IMR-90 (cell line): Measurements from ENCODE around the gene CNKSR2. TPM values are rescaled to one million over a fixed set of nuclear protein-coding genes. Genes with fewer than 3 reads are reported as not detected.

Source experiments
- ATAC-seq: fragments of 200-7000 bp; cut with Tn5 transposase; 2 replicates; pipeline ENCODE4 v1.9.1; 2020; ENCODE audit warnings: low read depth, mild to moderate bottlenecking, moderate library complexity
- BruUV-seq: library from RNA; stranded (reverse); fragments of 400-500 nt; replicated peaks from 2 replicates; lab custom pipeline; 2021; lab: Mats Ljungman, UMichigan
- CTCF ChIA-PET: fragments of 300-600 bp; formaldehyde crosslinking; extraction: SDS; loops from one replicate; lab custom pipeline; 2021; ENCODE audit warnings: antibody characterized with exemption; lab: Yijun Ruan, JAX
- POLR2A ChIA-PET: fragments of 300-600 bp; sonication (Branson Sonifier 250); formaldehyde crosslinking; loops from one replicate; lab custom pipeline; 2022; ENCODE audit warnings: antibody characterized with exemption; ENCODE audit not compliant: unreplicated experiment; lab: Charles Lee
- DNase-seq: peaks from one replicate; pipeline ENCODE4 v3.0.0; 2013
- H2AFZ ChIP-seq: replicated peaks from 2 replicates; pipeline ENCODE3; 2013; ENCODE audit warnings: low read length, mild to moderate bottlenecking; ENCODE audit not compliant: poor library complexity
- H2AK5ac ChIP-seq: 2 replicates; pipeline ENCODE4 v1.6.1; 2013; ENCODE audit warnings: low read depth, low read length, inconsistent platforms
- H2AK9ac ChIP-seq: replicated peaks from 2 replicates; pipeline ENCODE3; 2013; ENCODE audit warnings: mild to moderate bottlenecking, low read depth, low read length, moderate library complexity; ENCODE audit not compliant: poor library complexity
- H2BK120ac ChIP-seq: 2 replicates; pipeline ENCODE4 v1.6.1; 2013; ENCODE audit warnings: low read depth, low read length, inconsistent platforms
- H2BK15ac ChIP-seq: 3 replicates; pipeline ENCODE4 v1.6.1; 2013; ENCODE audit warnings: low read depth, low read length, inconsistent platforms
- H2BK20ac ChIP-seq: 2 replicates; pipeline ENCODE4 v1.6.1; 2013; ENCODE audit warnings: low read depth, mild to moderate bottlenecking, inconsistent platforms, low read length, moderate library complexity
- H2BK5ac ChIP-seq: 2 replicates; pipeline ENCODE4 v1.6.1; 2013; ENCODE audit warnings: mild to moderate bottlenecking, low read depth, low read length, inconsistent platforms; ENCODE audit not compliant: poor library complexity, severe bottlenecking
- H3K14ac ChIP-seq: replicated peaks from 2 replicates; pipeline ENCODE4 v1.6.1; 2013; ENCODE audit warnings: low read depth, low read length, inconsistent platforms
- H3K18ac ChIP-seq: 2 replicates; pipeline ENCODE4 v1.6.1; 2013; ENCODE audit warnings: low read depth, low read length, control low read depth
- H3K23ac ChIP-seq: 2 replicates; pipeline ENCODE4 v1.6.1; 2013; ENCODE audit warnings: low read depth, low read length, inconsistent platforms
- H3K27ac ChIP-seq: 2 replicates; pipeline ENCODE4 v1.5.1; 2013; ENCODE audit warnings: mild to moderate bottlenecking, control low read depth, low read length; ENCODE audit not compliant: insufficient read depth
- H3K27me3 ChIP-seq: 2 replicates; pipeline ENCODE4 v1.6.1; 2013; ENCODE audit warnings: low read length; ENCODE audit not compliant: control insufficient read depth, insufficient read depth
- H3K36me3 ChIP-seq: 2 replicates; pipeline ENCODE4 v1.6.1; 2013; ENCODE audit warnings: low read length, mixed read lengths; ENCODE audit not compliant: control insufficient read depth, insufficient read depth
- H3K4ac ChIP-seq: 2 replicates; pipeline ENCODE4 v1.6.1; 2013; ENCODE audit warnings: low read depth, low read length, inconsistent platforms
- H3K4me1 ChIP-seq: 2 replicates; pipeline ENCODE4 v1.6.1; 2013; ENCODE audit warnings: low read length, mixed read lengths; ENCODE audit not compliant: control insufficient read depth, insufficient read depth
- H3K4me2 ChIP-seq: 2 replicates; pipeline ENCODE4 v1.6.1; 2013; ENCODE audit warnings: low read depth, mild to moderate bottlenecking, control low read depth, low read length, moderate library complexity
- H3K4me3 ChIP-seq: 2 replicates; pipeline ENCODE4 v1.5.1; 2013; ENCODE audit warnings: low read depth, mild to moderate bottlenecking, control low read depth, low read length, moderate library complexity; ENCODE audit not compliant: insufficient read depth
- H3K56ac ChIP-seq: 2 replicates; pipeline ENCODE4 v1.6.1; 2013; ENCODE audit warnings: low read length, inconsistent platforms; ENCODE audit not compliant: insufficient read depth; ENCODE audit errors: extremely low read depth
- H3K79me1 ChIP-seq, 2 experiments: 2 replicates each; pipeline ENCODE4 v1.6.1; 2013; ENCODE audit warnings: low read length in 2 of 2, inconsistent platforms in 1 of 2, low read depth in 1 of 2
- H3K9ac ChIP-seq: 2 replicates; pipeline ENCODE4 v1.6.1; 2013; ENCODE audit warnings: low read depth, low read length, control low read depth
- H3K9me1 ChIP-seq: 2 replicates; pipeline ENCODE4 v1.6.1; 2013; ENCODE audit warnings: low read length, inconsistent platforms; ENCODE audit not compliant: insufficient read depth
- H3K9me3 ChIP-seq: 2 replicates; pipeline ENCODE4 v1.6.1; 2013; ENCODE audit warnings: low read length; ENCODE audit not compliant: control insufficient read depth, insufficient read depth
- H4K20me1 ChIP-seq: 2 replicates; pipeline ENCODE4 v1.6.1; 2013; ENCODE audit warnings: low read length, inconsistent platforms; ENCODE audit not compliant: insufficient read depth
- H4K5ac ChIP-seq: 2 replicates; pipeline ENCODE4 v1.6.1; 2013; ENCODE audit warnings: mild to moderate bottlenecking, low read depth, low read length, control low read depth
- H4K8ac ChIP-seq, 2 experiments: 2 replicates each; pipeline ENCODE4 v1.6.1; 2013; ENCODE audit warnings: low read depth in 2 of 2, low read length in 2 of 2, control low read depth in 1 of 2, inconsistent platforms in 1 of 2
- H4K91ac ChIP-seq: 2 replicates; pipeline ENCODE4 v1.6.1; 2013; ENCODE audit warnings: low read depth, low read length, inconsistent platforms; ENCODE audit not compliant: insufficient read depth
- CEBPB ChIP-seq: IDR thresholded peaks from 2 replicates; pipeline ENCODE4 v1.6.1; 2012; ENCODE audit warnings: low read depth, low read length, improper control_type of control experiment
- CHD1 ChIP-seq: IDR thresholded peaks from 2 replicates; pipeline ENCODE4 v1.6.1; 2012; ENCODE audit warnings: low read depth, low read length, improper control_type of control experiment
- FOS ChIP-seq: fragments of 150-350 bp; IDR thresholded peaks from 2 replicates; pipeline ENCODE4 v1.6.1; 2016; ENCODE audit warnings: low read depth, low read length
- MAFK ChIP-seq: IDR thresholded peaks from 2 replicates; pipeline ENCODE4 v1.6.1; 2012; ENCODE audit warnings: low read depth, low read length, improper control_type of control experiment
- MAZ ChIP-seq: IDR thresholded peaks from 2 replicates; pipeline ENCODE4 v1.6.1; 2012; ENCODE audit warnings: low read depth, mild to moderate bottlenecking, low read length, improper control_type of control experiment, moderate library complexity, borderline replicate concordance
- MXI1 ChIP-seq: IDR thresholded peaks from 2 replicates; pipeline ENCODE4 v1.6.1; 2012; ENCODE audit warnings: low read depth, mild to moderate bottlenecking, low read length, moderate library complexity, borderline replicate concordance
- NFE2L2 ChIP-seq: fragments of 150-350 bp; IDR thresholded peaks from 2 replicates; pipeline ENCODE4 v1.6.1; 2016; ENCODE audit warnings: low read depth, mild to moderate bottlenecking, low read length
- POLR2A ChIP-seq: IDR thresholded peaks from 2 replicates; pipeline ENCODE4 v1.6.1; 2012; ENCODE audit warnings: mild to moderate bottlenecking, low read depth, low read length
- RCOR1 ChIP-seq: IDR thresholded peaks from 2 replicates; pipeline ENCODE4 v1.6.1; 2012; ENCODE audit warnings: mild to moderate bottlenecking, low read length, improper control_type of control experiment; ENCODE audit not compliant: insufficient replicate concordance
- RFX5 ChIP-seq: IDR thresholded peaks from 2 replicates; pipeline ENCODE4 v1.8.0; 2012; ENCODE audit warnings: low read depth, mild to moderate bottlenecking, low read length, moderate library complexity
- SMC3 ChIP-seq: fragments of 150-350 bp; IDR thresholded peaks from 2 replicates; pipeline ENCODE4 v1.6.1; 2016; ENCODE audit warnings: low read depth, mild to moderate bottlenecking, antibody characterized with exemption, low read length, moderate library complexity
- WGBS, 2 experiments: methylation state at CpG; one replicate each; pipeline versions ENCODE4 v1.1.5 to v1.1.7; 2013; ENCODE audit warnings: missing lambda C conversion rate in 2 of 2; ENCODE audit not compliant: insufficient read length in 1 of 2; ENCODE audit errors: extremely low coverage in 2 of 2; 5-methylcytosine and 5-hydroxymethylcytosine counted together
- dilution Hi-C: fragments of 300-500 bp; cut with HindIII; formaldehyde crosslinking; loops from one replicate; pipeline ENCODE4 v1.14.3; 2018; ENCODE audit warnings: low sequenced_read_pairs; ENCODE audit not compliant: unreplicated experiment
- in situ Hi-C: fragments of 300-500 bp; cut with MboI; formaldehyde crosslinking; loops from 3 replicates; pipeline ENCODE4 v1.14.3; 2019; ENCODE audit warnings: low sequenced_read_pairs, inconsistent platforms, mixed read lengths
- intact Hi-C: fragments of 100-400 bp; cut with micrococcal nuclease; formaldehyde crosslinking; loops from 2 replicates; pipeline ENCODE4 v1.10.0; 2022
- polyA plus RNA-seq, 3 experiments: library from polyadenylated mRNA; depleted of rRNA; stranded (reverse); fragments of >200 nt; gene quantifications; 2 replicates each; pipeline ENCODE4 v1.2.3, GENCODE V29; 2012; ENCODE audit warnings: low replicate concordance in 1 of 3
- total RNA-seq: library from RNA; depleted of rRNA; stranded (reverse); fragments of >200 nt; gene quantifications from 2 replicates; pipeline ENCODE4 v1.2.3, GENCODE V29; 2012
- TF ChIP-seq, protein P1 (sequence below): conservative IDR thresholded peaks from 2 replicates; pipeline ENCODE4 v1.5.1; 2012; ENCODE audit warnings: mild to moderate bottlenecking, low read depth, low read length, improper control_type of control experiment
- TF ChIP-seq, protein P2 (sequence below): fragments of 150-350 bp; IDR thresholded peaks from 2 replicates; pipeline ENCODE4 v1.6.1; 2016; ENCODE audit warnings: low read depth, mild to moderate bottlenecking, low read length, moderate library complexity, borderline replicate concordance

The CNKSR2 gene
- total and polyA plus RNA-seq, 2 of the 4 experiments (the other 2 are of a cell fraction) = 0.14 to 0.90 TPM

DNA sequence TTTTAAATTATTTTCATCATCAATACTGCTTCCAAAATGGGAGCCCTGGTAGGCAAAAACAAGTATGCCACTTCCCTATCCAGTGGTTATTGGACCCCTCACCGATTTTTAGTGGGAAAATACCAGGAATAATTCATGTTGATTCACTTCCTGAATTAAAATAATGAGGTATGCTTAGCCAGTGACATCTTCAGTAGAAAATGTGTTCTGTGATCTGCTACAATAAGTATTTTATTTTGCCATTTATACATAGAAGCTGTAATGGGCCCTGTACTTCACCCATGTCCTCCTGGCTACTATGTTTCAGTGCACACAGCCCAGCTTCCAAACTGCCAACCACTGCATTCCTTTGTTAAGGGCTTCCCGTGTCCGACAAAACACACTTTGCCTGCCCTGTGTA, 324.9 kb downstream of the CNKSR2 start:
- H4K8ac ChIP-seq = no peak overlapping the region
- H2AK9ac ChIP-seq = no peak overlapping the region
- BruUV-seq = no TSS peak
- no peaks in the 10 kb centered on the region for H3K4me1 ChIP-seq
- no peaks in the 10 kb centered on the region for H3K36me3 ChIP-seq
- no peak overlapping the region for H3K4me2 ChIP-seq
- H3K9ac ChIP-seq = no peak overlapping the region
- ChIA-PET CTCF (no interaction called here), POLR2A (no interaction called here)
- TF ChIP-seq MAFK = no peak
- no peak for TF ChIP-seq SMC3
- no peak for TF ChIP-seq MAZ
- no peak for TF ChIP-seq FOS
- TF ChIP-seq MXI1 = no peak
- TF ChIP-seq CHD1 = no peak
- TF ChIP-seq CEBPB = no peak
- no peak for TF ChIP-seq RFX5
- TF ChIP-seq POLR2A = no peak
- no peak for TF ChIP-seq NFE2L2
- no peak for TF ChIP-seq RCOR1
- TF ChIP-seq, protein P1, sequence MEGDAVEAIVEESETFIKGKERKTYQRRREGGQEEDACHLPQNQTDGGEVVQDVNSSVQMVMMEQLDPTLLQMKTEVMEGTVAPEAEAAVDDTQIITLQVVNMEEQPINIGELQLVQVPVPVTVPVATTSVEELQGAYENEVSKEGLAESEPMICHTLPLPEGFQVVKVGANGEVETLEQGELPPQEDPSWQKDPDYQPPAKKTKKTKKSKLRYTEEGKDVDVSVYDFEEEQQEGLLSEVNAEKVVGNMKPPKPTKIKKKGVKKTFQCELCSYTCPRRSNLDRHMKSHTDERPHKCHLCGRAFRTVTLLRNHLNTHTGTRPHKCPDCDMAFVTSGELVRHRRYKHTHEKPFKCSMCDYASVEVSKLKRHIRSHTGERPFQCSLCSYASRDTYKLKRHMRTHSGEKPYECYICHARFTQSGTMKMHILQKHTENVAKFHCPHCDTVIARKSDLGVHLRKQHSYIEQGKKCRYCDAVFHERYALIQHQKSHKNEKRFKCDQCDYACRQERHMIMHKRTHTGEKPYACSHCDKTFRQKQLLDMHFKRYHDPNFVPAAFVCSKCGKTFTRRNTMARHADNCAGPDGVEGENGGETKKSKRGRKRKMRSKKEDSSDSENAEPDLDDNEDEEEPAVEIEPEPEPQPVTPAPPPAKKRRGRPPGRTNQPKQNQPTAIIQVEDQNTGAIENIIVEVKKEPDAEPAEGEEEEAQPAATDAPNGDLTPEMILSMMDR = no peak
- TF ChIP-seq, protein P2, sequence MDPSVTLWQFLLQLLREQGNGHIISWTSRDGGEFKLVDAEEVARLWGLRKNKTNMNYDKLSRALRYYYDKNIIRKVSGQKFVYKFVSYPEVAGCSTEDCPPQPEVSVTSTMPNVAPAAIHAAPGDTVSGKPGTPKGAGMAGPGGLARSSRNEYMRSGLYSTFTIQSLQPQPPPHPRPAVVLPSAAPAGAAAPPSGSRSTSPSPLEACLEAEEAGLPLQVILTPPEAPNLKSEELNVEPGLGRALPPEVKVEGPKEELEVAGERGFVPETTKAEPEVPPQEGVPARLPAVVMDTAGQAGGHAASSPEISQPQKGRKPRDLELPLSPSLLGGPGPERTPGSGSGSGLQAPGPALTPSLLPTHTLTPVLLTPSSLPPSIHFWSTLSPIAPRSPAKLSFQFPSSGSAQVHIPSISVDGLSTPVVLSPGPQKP = no peak
- no peaks in the 10 kb centered on the region for H3K79me1 ChIP-seq
- no peaks in the 10 kb centered on the region for H4K20me1 ChIP-seq
- no peak overlapping the region for H3K27ac ChIP-seq
- H3K9me3 ChIP-seq = no peaks in the 10 kb centered on the region
- H4K5ac ChIP-seq = no peak overlapping the region
- H3K14ac ChIP-seq = no peak overlapping the region
- peak; percentile 8 for DNase-seq
- intact Hi-C loops = no loop called here
- H3K56ac ChIP-seq = no peak overlapping the region
- H3K27me3 ChIP-seq = peaks cover 2% of the 10 kb centered on the region; the same call in 1 of the 2 replicates
- 0 out of 2 replicates have a peak overlapping the region, but pooled peaks have one; percentile 58 for H2BK120ac ChIP-seq
- no peak overlapping the region for H2AK5ac ChIP-seq
- ATAC-seq = no peak
- no peak overlapping the region for H3K4me3 ChIP-seq
- no peak overlapping the region for H3K23ac ChIP-seq
- no CpG with 5 or more reads among the region's 3 CpGs for WGBS, 2 experiments
- H3K4ac ChIP-seq = no peak overlapping the region
- no peaks in the 10 kb centered on the region for H3K9me1 ChIP-seq
- H2BK15ac ChIP-seq = no peak overlapping the region
- no peak overlapping the region for H3K18ac ChIP-seq
- H4K91ac ChIP-seq = no peak overlapping the region
- no peak overlapping the region for H2BK20ac ChIP-seq
- H2BK5ac ChIP-seq = no peak overlapping the region
- H2AFZ ChIP-seq = peak overlapping the region; percentile 60
- in situ Hi-C loops = no loop called here
- dilution Hi-C loops = no loop called here
